H1 (cell line): ENCODE data around the gene PLD5. TPM values are rescaled to one million over a fixed set of nuclear protein-coding genes. Genes with fewer than 3 reads are reported as not detected.

Experiments used
- TAF1 ChIP-seq: IDR thresholded peaks from 2 replicates; pipeline ENCODE4 v1.6.1; 2011; ENCODE audit warnings: mild to moderate bottlenecking, low read depth, low read length
- polyA plus RNA-seq, 7 experiments: library from polyadenylated mRNA; depleted of rRNA in 3 of 7; stranded (reverse) in 5 of 7; unstranded in 2 of 7; fragments of >200 nt in 5 of 7; fragments of 200-250 nt in 2 of 7; gene quantifications; 1 replicate in 5 of 7; 2 replicates in 1 of 7; 4 replicates in 1 of 7; pipeline versions ENCODE4 v1.2.1 to v1.2.3, GENCODE V29; 2011 to 2013; ENCODE audit warnings: missing spikeins in 2 of 7, mixed read lengths in 2 of 7
- total RNA-seq: library from RNA; stranded (reverse); fragmentation: NEBNext Ultra II Directional; extraction: Animal tissue kit (Norgen Biotek cat#: 25700); gene quantifications from 2 replicates; pipeline ENCODE4 v1.2.1, GENCODE V29; 2021
- TF ChIP-seq, protein P1 (sequence below): fragments of 300-600 bp; sonication (generic); IDR thresholded peaks from 2 replicates; pipeline ENCODE4 v1.7.1; 2012; ENCODE audit warnings: low read length, moderate library complexity, mild to moderate bottlenecking, inconsistent platforms; ENCODE audit not compliant: insufficient replicate concordance

Gene PLD5
- total and polyA plus RNA-seq, 2 of the 8 experiments (the other 6 are each of a cell fraction or from before 2014, with no cell fraction given), result 0.86 to 8.5 TPM

DNA sequence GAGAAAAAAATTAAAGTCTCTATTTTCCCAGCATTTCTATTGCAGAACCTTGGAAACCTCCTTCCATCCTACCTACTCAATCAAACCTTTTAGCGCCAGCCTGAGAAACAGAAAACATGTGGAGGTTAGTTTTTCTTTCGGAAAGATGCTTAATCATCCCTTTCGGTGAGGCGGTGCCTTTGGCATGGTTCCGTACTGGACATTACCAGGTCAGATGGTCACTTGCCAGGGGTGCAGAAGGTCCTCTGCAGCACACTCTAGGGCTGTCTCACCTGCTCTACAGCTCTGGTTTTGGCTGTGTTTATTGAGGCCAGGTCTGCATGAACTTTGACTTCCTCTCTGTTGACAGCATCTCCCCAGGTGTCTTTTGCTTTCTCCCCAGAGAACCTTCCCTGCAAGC lies 121.5 kb downstream of the PLD5 start (continued):
- TF ChIP-seq, protein P1, sequence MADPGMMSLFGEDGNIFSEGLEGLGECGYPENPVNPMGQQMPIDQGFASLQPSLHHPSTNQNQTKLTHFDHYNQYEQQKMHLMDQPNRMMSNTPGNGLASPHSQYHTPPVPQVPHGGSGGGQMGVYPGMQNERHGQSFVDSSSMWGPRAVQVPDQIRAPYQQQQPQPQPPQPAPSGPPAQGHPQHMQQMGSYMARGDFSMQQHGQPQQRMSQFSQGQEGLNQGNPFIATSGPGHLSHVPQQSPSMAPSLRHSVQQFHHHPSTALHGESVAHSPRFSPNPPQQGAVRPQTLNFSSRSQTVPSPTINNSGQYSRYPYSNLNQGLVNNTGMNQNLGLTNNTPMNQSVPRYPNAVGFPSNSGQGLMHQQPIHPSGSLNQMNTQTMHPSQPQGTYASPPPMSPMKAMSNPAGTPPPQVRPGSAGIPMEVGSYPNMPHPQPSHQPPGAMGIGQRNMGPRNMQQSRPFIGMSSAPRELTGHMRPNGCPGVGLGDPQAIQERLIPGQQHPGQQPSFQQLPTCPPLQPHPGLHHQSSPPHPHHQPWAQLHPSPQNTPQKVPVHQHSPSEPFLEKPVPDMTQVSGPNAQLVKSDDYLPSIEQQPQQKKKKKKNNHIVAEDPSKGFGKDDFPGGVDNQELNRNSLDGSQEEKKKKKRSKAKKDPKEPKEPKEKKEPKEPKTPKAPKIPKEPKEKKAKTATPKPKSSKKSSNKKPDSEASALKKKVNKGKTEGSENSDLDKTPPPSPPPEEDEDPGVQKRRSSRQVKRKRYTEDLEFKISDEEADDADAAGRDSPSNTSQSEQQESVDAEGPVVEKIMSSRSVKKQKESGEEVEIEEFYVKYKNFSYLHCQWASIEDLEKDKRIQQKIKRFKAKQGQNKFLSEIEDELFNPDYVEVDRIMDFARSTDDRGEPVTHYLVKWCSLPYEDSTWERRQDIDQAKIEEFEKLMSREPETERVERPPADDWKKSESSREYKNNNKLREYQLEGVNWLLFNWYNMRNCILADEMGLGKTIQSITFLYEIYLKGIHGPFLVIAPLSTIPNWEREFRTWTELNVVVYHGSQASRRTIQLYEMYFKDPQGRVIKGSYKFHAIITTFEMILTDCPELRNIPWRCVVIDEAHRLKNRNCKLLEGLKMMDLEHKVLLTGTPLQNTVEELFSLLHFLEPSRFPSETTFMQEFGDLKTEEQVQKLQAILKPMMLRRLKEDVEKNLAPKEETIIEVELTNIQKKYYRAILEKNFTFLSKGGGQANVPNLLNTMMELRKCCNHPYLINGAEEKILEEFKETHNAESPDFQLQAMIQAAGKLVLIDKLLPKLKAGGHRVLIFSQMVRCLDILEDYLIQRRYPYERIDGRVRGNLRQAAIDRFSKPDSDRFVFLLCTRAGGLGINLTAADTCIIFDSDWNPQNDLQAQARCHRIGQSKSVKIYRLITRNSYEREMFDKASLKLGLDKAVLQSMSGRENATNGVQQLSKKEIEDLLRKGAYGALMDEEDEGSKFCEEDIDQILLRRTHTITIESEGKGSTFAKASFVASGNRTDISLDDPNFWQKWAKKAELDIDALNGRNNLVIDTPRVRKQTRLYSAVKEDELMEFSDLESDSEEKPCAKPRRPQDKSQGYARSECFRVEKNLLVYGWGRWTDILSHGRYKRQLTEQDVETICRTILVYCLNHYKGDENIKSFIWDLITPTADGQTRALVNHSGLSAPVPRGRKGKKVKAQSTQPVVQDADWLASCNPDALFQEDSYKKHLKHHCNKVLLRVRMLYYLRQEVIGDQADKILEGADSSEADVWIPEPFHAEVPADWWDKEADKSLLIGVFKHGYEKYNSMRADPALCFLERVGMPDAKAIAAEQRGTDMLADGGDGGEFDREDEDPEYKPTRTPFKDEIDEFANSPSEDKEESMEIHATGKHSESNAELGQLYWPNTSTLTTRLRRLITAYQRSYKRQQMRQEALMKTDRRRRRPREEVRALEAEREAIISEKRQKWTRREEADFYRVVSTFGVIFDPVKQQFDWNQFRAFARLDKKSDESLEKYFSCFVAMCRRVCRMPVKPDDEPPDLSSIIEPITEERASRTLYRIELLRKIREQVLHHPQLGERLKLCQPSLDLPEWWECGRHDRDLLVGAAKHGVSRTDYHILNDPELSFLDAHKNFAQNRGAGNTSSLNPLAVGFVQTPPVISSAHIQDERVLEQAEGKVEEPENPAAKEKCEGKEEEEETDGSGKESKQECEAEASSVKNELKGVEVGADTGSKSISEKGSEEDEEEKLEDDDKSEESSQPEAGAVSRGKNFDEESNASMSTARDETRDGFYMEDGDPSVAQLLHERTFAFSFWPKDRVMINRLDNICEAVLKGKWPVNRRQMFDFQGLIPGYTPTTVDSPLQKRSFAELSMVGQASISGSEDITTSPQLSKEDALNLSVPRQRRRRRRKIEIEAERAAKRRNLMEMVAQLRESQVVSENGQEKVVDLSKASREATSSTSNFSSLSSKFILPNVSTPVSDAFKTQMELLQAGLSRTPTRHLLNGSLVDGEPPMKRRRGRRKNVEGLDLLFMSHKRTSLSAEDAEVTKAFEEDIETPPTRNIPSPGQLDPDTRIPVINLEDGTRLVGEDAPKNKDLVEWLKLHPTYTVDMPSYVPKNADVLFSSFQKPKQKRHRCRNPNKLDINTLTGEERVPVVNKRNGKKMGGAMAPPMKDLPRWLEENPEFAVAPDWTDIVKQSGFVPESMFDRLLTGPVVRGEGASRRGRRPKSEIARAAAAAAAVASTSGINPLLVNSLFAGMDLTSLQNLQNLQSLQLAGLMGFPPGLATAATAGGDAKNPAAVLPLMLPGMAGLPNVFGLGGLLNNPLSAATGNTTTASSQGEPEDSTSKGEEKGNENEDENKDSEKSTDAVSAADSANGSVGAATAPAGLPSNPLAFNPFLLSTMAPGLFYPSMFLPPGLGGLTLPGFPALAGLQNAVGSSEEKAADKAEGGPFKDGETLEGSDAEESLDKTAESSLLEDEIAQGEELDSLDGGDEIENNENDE, result no peak
- TF ChIP-seq TAF1, result no peak
- TF ChIP-seq, all 59 proteins: peak for 0
